ENCODE results near the gene CDC20B. TPM values are rescaled to one million over a fixed set of nuclear protein-coding genes. Genes with fewer than 3 reads are reported as not detected.

The CDC20B gene
- total and polyA plus RNA-seq, 2 experiments from 2014 or later: 0.20 TPM; not detected in 1

DNA sequence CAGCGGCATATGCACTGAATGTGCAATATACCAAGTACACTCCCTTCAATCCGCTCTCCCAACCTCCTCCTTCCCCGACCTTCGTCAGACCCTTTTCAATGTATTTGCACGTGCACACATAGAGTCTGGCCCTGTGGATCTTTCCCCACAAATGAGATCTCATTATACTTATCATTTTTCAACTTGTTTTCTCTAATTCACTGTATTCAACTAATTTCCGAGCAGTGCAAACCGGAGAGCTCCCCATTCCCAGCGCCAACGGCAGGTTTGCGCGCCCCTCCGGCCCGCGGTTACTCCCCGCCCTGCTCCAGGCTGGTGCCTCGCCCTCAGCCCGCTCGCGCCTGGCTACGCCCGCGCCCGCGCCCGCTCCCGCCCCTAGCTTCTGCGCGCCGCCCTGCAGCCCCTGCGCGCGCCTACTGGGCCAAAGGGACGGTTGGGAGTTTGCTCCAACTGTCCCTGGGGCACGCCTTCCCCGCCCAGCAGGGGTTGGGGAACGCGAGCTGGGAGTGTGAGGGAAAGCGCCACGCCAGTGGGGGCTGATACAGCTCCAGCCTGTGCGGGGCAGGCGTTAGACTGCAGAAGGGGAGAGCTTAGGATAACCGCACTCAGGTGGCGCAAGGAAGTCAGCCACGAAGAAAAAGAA is 3.3 kb upstream of the CDC20B start:
- Histone ChIP-seq H3K9me3 (ENCODE audit: low read depth) (no peaks in the 10 kb centered on the region), H3F3A (ENCODE audit: insufficient read depth) (peaks cover 2% of the 10 kb centered on the region; the same call in 1 of the 2 replicates), H2AFZ (peak overlapping the region; percentile 57), H3K36me3 (ENCODE audit: low read depth) (no peaks in the 10 kb centered on the region), H3K9me2 (ENCODE audit: insufficient read depth) (no peaks in the 10 kb centered on the region), H3K27ac (no peak overlapping the region), H3K4me2 (ENCODE audit: unreplicated experiment) (peak overlapping the region; percentile 60), H3K27me3 (replicated peaks; ENCODE audit: insufficient read depth) (peaks cover 74% of the 10 kb centered on the region), H3K4me1 (ENCODE audit: insufficient read depth) (peaks cover 16% of the 10 kb centered on the region), H3K9ac (no peak overlapping the region), H3K4me3 (peak overlapping the region; percentile 60), H4K20me1 (ENCODE audit: insufficient read depth) (no peaks in the 10 kb centered on the region), H3K79me2 (ENCODE audit: insufficient read depth) (no peaks in the 10 kb centered on the region)
- peak; percentile 67 for DNase-seq
- 3% methylated on average over 36 to 44 of the region's 44 CpGs for WGBS, 2 experiments (ENCODE audit: low coverage in 1 of 2, low lambda C conversion rate in 2 of 2, missing lambda C conversion rate in 2 of 2)
- in situ Hi-C loops (cut with MboI): loop anchor here (25.0 kb wide), 1 partner anchor 511 kb away; no protein-coding TSS in a partner anchor
- TF ChIP-seq EZH2phosphoT487 (IDR thresholded peaks at IDR 0.05; ENCODE audit: insufficient read depth, low read depth) (no peak), EZH2 (IDR thresholded peaks at IDR 0.05; ENCODE audit: insufficient read depth, poor library complexity, severe bottlenecking) (peak; percentile 22)

DNA sequence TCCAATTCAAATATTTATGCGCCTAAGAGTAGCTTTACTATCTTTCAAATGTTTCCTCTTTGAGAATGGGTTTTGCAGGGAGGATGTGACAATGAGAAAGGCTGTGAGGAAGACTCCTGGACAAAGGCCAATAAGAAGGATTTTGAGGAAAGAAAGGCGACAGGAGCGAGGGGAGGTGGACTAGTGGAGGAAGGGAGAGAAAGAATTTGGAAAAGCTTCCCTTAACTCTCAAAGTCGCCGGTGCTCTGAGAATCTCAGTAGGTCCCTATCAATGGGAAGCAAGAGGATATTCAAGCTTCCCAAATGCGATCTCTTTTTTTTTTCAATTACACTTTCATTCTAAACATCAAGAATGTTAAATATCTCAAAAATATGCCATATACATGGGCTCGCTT is 2.8 kb upstream of the CDC20B start:
- H3K4me3 ChIP-seq: peak overlapping the region; percentile 60

DNA sequence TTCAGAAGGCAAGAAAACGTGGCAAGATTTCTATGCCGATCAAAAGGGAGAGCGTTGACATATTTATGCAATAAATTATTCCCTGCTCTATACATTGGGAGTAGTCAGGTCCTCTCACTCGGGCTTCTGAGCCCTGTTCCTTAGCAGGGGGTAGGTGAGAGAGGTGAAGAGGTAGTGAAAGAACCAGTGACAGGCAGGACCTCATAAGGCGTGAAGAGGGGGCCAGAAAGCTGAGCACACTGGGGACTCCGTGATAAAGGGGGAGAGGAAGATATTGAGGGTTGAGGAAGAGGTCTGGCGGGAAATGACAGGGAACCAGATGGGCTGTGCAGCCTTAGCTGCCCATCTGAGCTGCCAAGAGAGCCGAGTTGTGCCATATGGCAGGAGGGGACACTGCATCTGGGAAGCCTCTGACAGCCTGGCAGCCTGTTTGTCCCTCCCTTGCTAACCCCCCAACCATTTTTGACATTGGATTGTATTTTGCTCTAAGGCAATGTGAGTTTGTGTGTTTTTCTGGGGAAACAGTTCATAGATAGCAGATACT is 782 bp upstream of the CDC20B start:
- no peaks in the 10 kb centered on the region for H3K9me2 ChIP-seq (ENCODE audit: insufficient read depth)
- H3K27me3 ChIP-seq (replicated peaks; ENCODE audit: insufficient read depth): peaks cover 51% of the 10 kb centered on the region
- no peaks in the 10 kb centered on the region for H3K36me3 ChIP-seq (ENCODE audit: low read depth)
- no peaks in the 10 kb centered on the region for H3K9me3 ChIP-seq (ENCODE audit: low read depth)
- WGBS, 2 experiments (ENCODE audit: low coverage in 1 of 2, low lambda C conversion rate in 2 of 2, missing lambda C conversion rate in 2 of 2): 14 to 15% methylated on average over 8 of the region's 8 CpGs
- DNase-seq: no peak
- no peak overlapping the region for H3K27ac ChIP-seq
- H3K9ac ChIP-seq: peak overlapping the region; percentile 69
- no peaks in the 10 kb centered on the region for H3K79me2 ChIP-seq (ENCODE audit: insufficient read depth)
- H2AFZ ChIP-seq: peak overlapping the region; percentile 73
- no peaks in the 10 kb centered on the region for H4K20me1 ChIP-seq (ENCODE audit: insufficient read depth)
- H3F3A ChIP-seq (ENCODE audit: insufficient read depth): peaks cover 15% of the 10 kb centered on the region
- peak overlapping the region; percentile 93 for H3K4me2 ChIP-seq (ENCODE audit: unreplicated experiment)
- H3K4me3 ChIP-seq: peak overlapping the region; percentile 77
- TF ChIP-seq EZH2 (IDR thresholded peaks at IDR 0.05; ENCODE audit: insufficient read depth, poor library complexity, severe bottlenecking) (no peak), EZH2phosphoT487 (IDR thresholded peaks at IDR 0.05; ENCODE audit: insufficient read depth, low read depth) (no peak)
- H3K4me1 ChIP-seq (ENCODE audit: insufficient read depth): peaks cover 16% of the 10 kb centered on the region
- in situ Hi-C loops (cut with MboI): no loop called here

More for the DNA sequence above, 2.8 kb upstream of the CDC20B start:
- H3K79me2 ChIP-seq (ENCODE audit: insufficient read depth): no peaks in the 10 kb centered on the region
- no peaks in the 10 kb centered on the region for H3K9me2 ChIP-seq (ENCODE audit: insufficient read depth)
- peaks cover 71% of the 10 kb centered on the region for H3K27me3 ChIP-seq (replicated peaks; ENCODE audit: insufficient read depth)
- 17 to 27% methylated on average over 7 of the region's 7 CpGs for WGBS, 2 experiments (ENCODE audit: low coverage in 1 of 2, low lambda C conversion rate in 2 of 2, missing lambda C conversion rate in 2 of 2)
- H3F3A ChIP-seq (ENCODE audit: insufficient read depth): peaks cover 4% of the 10 kb centered on the region; the same call in 1 of the 2 replicates
- no peak overlapping the region for H3K27ac ChIP-seq
- in situ Hi-C loops (cut with MboI): loop anchor here (25.0 kb wide), 1 partner anchor 512 kb away; no protein-coding TSS in a partner anchor
- peak overlapping the region; percentile 60 for H3K4me2 ChIP-seq (ENCODE audit: unreplicated experiment)
- DNase-seq: no peak
- H3K9me3 ChIP-seq (ENCODE audit: low read depth): no peaks in the 10 kb centered on the region
- no peak overlapping the region; the same call in 1 of the 2 replicates for H2AFZ ChIP-seq
- H3K4me1 ChIP-seq (ENCODE audit: insufficient read depth): peaks cover 16% of the 10 kb centered on the region
- TF ChIP-seq EZH2 (IDR thresholded peaks at IDR 0.05; ENCODE audit: insufficient read depth, poor library complexity, severe bottlenecking) (peak; percentile 74), EZH2phosphoT487 (IDR thresholded peaks at IDR 0.05; ENCODE audit: insufficient read depth, low read depth) (no peak)
- no peaks in the 10 kb centered on the region for H4K20me1 ChIP-seq (ENCODE audit: insufficient read depth)
- no peak overlapping the region for H3K9ac ChIP-seq
- no peaks in the 10 kb centered on the region for H3K36me3 ChIP-seq (ENCODE audit: low read depth)

DNA sequence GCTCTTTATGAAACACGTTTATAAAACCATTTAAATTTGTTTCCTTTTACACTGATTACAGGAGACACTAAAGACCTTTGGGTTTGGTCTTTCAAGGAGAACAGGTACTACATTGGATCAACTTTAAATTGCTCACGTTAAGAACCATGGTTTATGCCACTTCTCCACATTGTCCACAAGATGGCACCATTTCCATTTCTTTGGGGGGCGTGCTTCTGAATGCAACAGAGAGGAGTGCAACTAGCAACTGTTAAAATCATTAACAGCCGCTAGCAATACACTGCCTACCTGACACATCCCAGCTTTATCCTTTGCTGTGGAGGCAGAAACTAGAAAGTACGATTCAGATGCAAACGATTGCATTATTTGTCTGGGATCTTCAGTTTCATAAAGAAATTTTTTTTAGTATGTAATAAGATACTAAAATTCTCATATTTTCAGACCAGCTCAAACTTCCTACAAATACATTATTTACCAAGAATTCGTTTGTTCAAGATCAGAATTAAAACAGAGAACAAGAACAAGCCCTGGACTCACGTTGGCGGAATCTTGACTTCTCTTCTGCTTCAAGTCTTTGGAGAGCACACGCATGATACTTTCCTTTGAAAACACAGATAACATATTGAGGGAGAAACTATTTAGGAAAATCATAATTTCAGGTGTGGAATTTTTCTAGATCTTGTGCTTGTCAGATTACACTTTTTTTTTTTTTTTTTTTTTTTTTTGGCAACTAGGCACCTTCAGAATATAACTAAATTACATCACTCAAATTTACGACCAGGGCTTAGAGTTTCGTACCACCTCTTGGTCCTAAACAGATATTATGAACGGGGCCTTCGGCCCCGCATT is 702 bp downstream of the CDC20B start:
- Histone ChIP-seq H3K9me3 (ENCODE audit: low read depth) (no peaks in the 10 kb centered on the region), H3K9me2 (ENCODE audit: insufficient read depth) (no peaks in the 10 kb centered on the region), H3F3A (ENCODE audit: insufficient read depth) (peaks cover 25% of the 10 kb centered on the region), H2AFZ (peak overlapping the region; percentile 79), H4K20me1 (ENCODE audit: insufficient read depth) (no peaks in the 10 kb centered on the region), H3K4me2 (ENCODE audit: unreplicated experiment) (peak overlapping the region; percentile 93), H3K27me3 (replicated peaks; ENCODE audit: insufficient read depth) (peaks cover 36% of the 10 kb centered on the region), H3K27ac (no peak overlapping the region), H3K4me1 (ENCODE audit: insufficient read depth) (peaks cover 16% of the 10 kb centered on the region), H3K4me3 (peak overlapping the region; percentile 77), H3K79me2 (ENCODE audit: insufficient read depth) (no peaks in the 10 kb centered on the region), H3K9ac (peak overlapping the region; percentile 45; the same call in 1 of the 2 replicates), H3K36me3 (ENCODE audit: low read depth) (no peaks in the 10 kb centered on the region)
- DNase-seq: peak; percentile 83
- 15 to 18% methylated on average over 15 of the region's 15 CpGs for WGBS, 2 experiments (ENCODE audit: low coverage in 1 of 2, low lambda C conversion rate in 2 of 2, missing lambda C conversion rate in 2 of 2)
- TF ChIP-seq EZH2phosphoT487 (IDR thresholded peaks at IDR 0.05; ENCODE audit: insufficient read depth, low read depth): no peak
- no peak for TF ChIP-seq EZH2 (IDR thresholded peaks at IDR 0.05; ENCODE audit: insufficient read depth, poor library complexity, severe bottlenecking)
- in situ Hi-C loops (cut with MboI): no loop called here
